GM21723 (cell line): ENCODE data around the gene SNAP47.

Experiments
- ATAC-seq: cut with Tn5 transposase; IDR thresholded peaks from one replicate; pipeline ENCODE4 v1.9.1; 2021; ENCODE audit warnings: mild to moderate bottlenecking, moderate library complexity; ENCODE audit not compliant: unreplicated experiment

The SNAP47 gene

GRCh38 chr1:227780101-227781044, 45.1 kb downstream of the SNAP47 start:
- no peak for ATAC-seq

GRCh38 chr1:227781314-227781930, 46.2 kb downstream of the SNAP47 start:
- ATAC-seq, result no peak

- no peak for ATAC-seq
These were observed 47.0 kb downstream of the SNAP47 start for GRCh38 chr1:227782226-227782625.

GRCh38 chr1:227785094-227785804, 50.0 kb downstream of the SNAP47 start:
- ATAC-seq, result no peak

GRCh38 chr1:227785805-227786671, 50.8 kb downstream of the SNAP47 start:
- no peak for ATAC-seq

- no peak for ATAC-seq
These were observed 51.7 kb downstream of the SNAP47 start for GRCh38 chr1:227786673-227787512.

GRCh38 chr1:227787513-227788270, 52.5 kb downstream of the SNAP47 start:
- ATAC-seq, result peak; percentile 90

- ATAC-seq, result peak; percentile 74
These were observed 53.2 kb downstream of the SNAP47 start for GRCh38 chr1:227788271-227789083.

- ATAC-seq, result no peak
These were observed 54.1 kb downstream of the SNAP47 start for GRCh38 chr1:227789084-227790033.

- ATAC-seq, result no peak
These were observed 54.8 kb downstream of the SNAP47 start for GRCh38 chr1:227790034-227790400.

GRCh38 chr1:227790868-227791267, 55.6 kb downstream of the SNAP47 start:
- no peak for ATAC-seq

GRCh38 chr1:227791425-227792143, 56.3 kb downstream of the SNAP47 start:
- no peak for ATAC-seq

- no peak for ATAC-seq
These were observed 57.2 kb downstream of the SNAP47 start for GRCh38 chr1:227792216-227793078.

GRCh38 chr1:227793079-227793947, 58.1 kb downstream of the SNAP47 start:
- no peak for ATAC-seq
